Hepatocyte (in vitro differentiated cells): Measurements from ENCODE around the gene OTULINL. TPM values are rescaled to one million over a fixed set of nuclear protein-coding genes. Genes with fewer than 3 reads are reported as not detected.

Experiments
- DNase-seq: peaks from one replicate; pipeline ENCODE4 v3.0.0-alpha.2; 2016; ENCODE audit warnings: low spot score
- H2AFZ ChIP-seq: fragments of 200-600 bp; sonication (generic); 2 replicates; pipeline ENCODE4 v1.6.0; 2016; ENCODE audit warnings: antibody characterized with exemption, mild to moderate bottlenecking
- H3K27ac ChIP-seq: fragments of 200-600 bp; sonication (generic); 2 replicates; pipeline ENCODE4 v1.5.1; 2016; ENCODE audit warnings: mild to moderate bottlenecking
- H3K27me3 ChIP-seq: fragments of 200-600 bp; sonication (generic); 2 replicates; pipeline ENCODE4 v1.6.1; 2016
- H3K36me3 ChIP-seq: fragments of 200-600 bp; sonication (generic); replicated peaks from 2 replicates; pipeline ENCODE4 v1.5.1; 2016; ENCODE audit warnings: low read depth; ENCODE audit not compliant: insufficient read depth
- H3K4me1 ChIP-seq: fragments of 200-600 bp; sonication (generic); 2 replicates; pipeline ENCODE4 v1.5.1; 2016; ENCODE audit warnings: mild to moderate bottlenecking, moderate library complexity; ENCODE audit not compliant: insufficient read depth
- H3K4me2 ChIP-seq: fragments of 200-600 bp; sonication (generic); 2 replicates; pipeline ENCODE4 v1.6.0; 2016
- H3K4me3 ChIP-seq: fragments of 200-600 bp; sonication (generic); 2 replicates; pipeline ENCODE4 v1.5.1; 2016; ENCODE audit warnings: mild to moderate bottlenecking
- H3K79me2 ChIP-seq: fragments of 200-600 bp; sonication (generic); 2 replicates; pipeline ENCODE4 v1.6.0; 2017; ENCODE audit warnings: mild to moderate bottlenecking
- H3K9me2 ChIP-seq: fragments of 200-600 bp; sonication (generic); replicated peaks from 2 replicates; pipeline ENCODE4 v1.6.0; 2017; ENCODE audit warnings: mild to moderate bottlenecking; ENCODE audit not compliant: insufficient read depth
- H3K9me3 ChIP-seq: fragments of 200-600 bp; sonication (generic); 2 replicates; pipeline ENCODE4 v1.5.1; 2016; ENCODE audit warnings: low read depth, mild to moderate bottlenecking
- H4K20me1 ChIP-seq: fragments of 200-600 bp; sonication (generic); 2 replicates; pipeline ENCODE4 v1.6.0; 2016; ENCODE audit warnings: mild to moderate bottlenecking; ENCODE audit not compliant: insufficient read depth, poor library complexity, severe bottlenecking
- EZH2 ChIP-seq: fragments of 200-600 bp; sonication (generic); IDR thresholded peaks from 2 replicates; pipeline ENCODE4 v1.6.1; 2016; ENCODE audit warnings: antibody characterized with exemption, mild to moderate bottlenecking, borderline replicate concordance
- EZH2phosphoT487 ChIP-seq: fragments of 200-600 bp; sonication (generic); IDR thresholded peaks from one replicate; pipeline ENCODE4 v1.6.1; 2018; ENCODE audit warnings: antibody characterized with exemption, mild to moderate bottlenecking, low read depth, moderate library complexity; ENCODE audit not compliant: unreplicated experiment, severe bottlenecking
- WGBS: methylation state at CpG from one replicate; pipeline ENCODE4 v1.1.6; 2016; ENCODE audit warnings: low lambda C conversion rate; ENCODE audit errors: missing lambda C conversion rate; 5-methylcytosine and 5-hydroxymethylcytosine counted together
- polyA plus RNA-seq: library from polyadenylated mRNA; unstranded; fragments of >200 nt; fragmentation: Nextera tagmentation; extraction: Ambion mirVana; gene quantifications from 2 replicates; pipeline ENCODE4 v1.2.1, GENCODE V29; 2016
- total RNA-seq: library from RNA; depleted of rRNA; stranded (reverse); fragments of >200 nt; gene quantifications from 2 replicates; pipeline ENCODE4 v1.2.3, GENCODE V29; 2014
- TF ChIP-seq, protein P1 (sequence below): fragments of 200-600 bp; sonication (generic); IDR thresholded peaks from 2 replicates; pipeline ENCODE4 v1.5.1; 2016; ENCODE audit warnings: antibody characterized with exemption, mild to moderate bottlenecking; ENCODE audit not compliant: poor library complexity

Gene OTULINL
- total and polyA plus RNA-seq, 2 experiments from 2014 or later, result 25.4 to 35.4 TPM

DNA sequence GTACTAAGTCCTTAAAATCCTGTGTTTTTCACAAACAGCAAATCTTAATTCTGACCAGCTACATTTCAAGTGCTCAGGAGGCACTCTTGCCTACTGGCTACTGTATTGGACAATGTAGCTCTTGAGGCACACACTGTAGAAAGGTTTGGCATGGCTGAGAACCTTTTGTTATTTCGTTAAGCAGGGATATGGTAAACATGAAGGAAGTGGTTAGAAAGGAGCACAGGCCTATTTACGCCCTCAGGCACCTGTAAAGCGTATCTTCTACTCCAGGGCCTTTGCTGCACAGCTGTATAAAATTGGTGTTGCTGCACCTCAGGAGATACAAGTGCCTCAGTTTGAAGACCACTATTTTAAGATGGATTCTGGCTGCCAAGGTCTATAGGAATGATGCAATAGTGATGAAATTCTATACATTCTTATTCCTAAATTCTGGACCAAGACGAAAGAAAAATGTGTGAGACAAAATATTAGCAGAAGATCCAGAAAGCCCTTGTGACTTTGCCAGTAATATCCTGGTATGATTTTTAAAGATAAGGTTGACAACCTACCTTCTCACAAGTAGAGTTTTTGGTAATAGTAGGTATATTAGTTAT lies 73.7 kb downstream of the OTULINL start:
- Histone ChIP-seq H3K9me2 (no peaks in the 10 kb centered on the region), H3K27ac (no peak overlapping the region), H3K4me1 (no peaks in the 10 kb centered on the region), H3K4me2 (no peak overlapping the region), H3K27me3 (peaks cover 8% of the 10 kb centered on the region), H2AFZ (no peak overlapping the region), H3K4me3 (no peak overlapping the region), H4K20me1 (no peaks in the 10 kb centered on the region), H3K36me3 (no peaks in the 10 kb centered on the region), H3K79me2 (no peaks in the 10 kb centered on the region), H3K9me3 (no peaks in the 10 kb centered on the region)
- DNase-seq, result no peak
- WGBS, result 60% methylated on average over 4 of the region's 4 CpGs
- no peak for TF ChIP-seq EZH2phosphoT487
- no peak for TF ChIP-seq EZH2
- TF ChIP-seq, protein P1, sequence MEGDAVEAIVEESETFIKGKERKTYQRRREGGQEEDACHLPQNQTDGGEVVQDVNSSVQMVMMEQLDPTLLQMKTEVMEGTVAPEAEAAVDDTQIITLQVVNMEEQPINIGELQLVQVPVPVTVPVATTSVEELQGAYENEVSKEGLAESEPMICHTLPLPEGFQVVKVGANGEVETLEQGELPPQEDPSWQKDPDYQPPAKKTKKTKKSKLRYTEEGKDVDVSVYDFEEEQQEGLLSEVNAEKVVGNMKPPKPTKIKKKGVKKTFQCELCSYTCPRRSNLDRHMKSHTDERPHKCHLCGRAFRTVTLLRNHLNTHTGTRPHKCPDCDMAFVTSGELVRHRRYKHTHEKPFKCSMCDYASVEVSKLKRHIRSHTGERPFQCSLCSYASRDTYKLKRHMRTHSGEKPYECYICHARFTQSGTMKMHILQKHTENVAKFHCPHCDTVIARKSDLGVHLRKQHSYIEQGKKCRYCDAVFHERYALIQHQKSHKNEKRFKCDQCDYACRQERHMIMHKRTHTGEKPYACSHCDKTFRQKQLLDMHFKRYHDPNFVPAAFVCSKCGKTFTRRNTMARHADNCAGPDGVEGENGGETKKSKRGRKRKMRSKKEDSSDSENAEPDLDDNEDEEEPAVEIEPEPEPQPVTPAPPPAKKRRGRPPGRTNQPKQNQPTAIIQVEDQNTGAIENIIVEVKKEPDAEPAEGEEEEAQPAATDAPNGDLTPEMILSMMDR, result no peak

DNA sequence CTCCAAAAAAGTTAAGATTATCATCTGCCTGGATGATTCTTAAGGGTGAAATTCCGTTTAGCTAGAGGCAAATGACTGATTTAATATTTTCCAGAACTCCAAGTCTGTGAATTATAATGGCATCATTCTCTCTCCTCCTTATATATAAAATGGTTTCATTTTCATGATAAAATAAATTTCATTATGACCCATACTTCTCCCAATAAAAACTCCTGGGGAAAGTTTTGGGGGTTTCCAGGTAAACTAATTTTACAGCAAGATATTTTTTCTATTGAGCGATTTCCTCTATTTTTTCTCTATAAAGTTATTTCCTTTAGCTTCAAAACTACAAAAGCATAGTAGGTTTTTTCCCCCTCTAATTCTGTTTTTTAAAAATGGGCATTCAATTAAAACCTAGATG lies 75.3 kb downstream of the OTULINL start:
- no peak for TF ChIP-seq EZH2phosphoT487
- TF ChIP-seq, protein P1, result no peak
- TF ChIP-seq EZH2, result no peak
- no peaks in the 10 kb centered on the region for H3K9me3 ChIP-seq
- peaks cover 5% of the 10 kb centered on the region for H3K27me3 ChIP-seq
- DNase-seq, result no peak
- no peak overlapping the region for H3K27ac ChIP-seq
- no peak overlapping the region for H3K4me3 ChIP-seq
- H3K36me3 ChIP-seq, result no peaks in the 10 kb centered on the region
- H3K4me2 ChIP-seq, result no peak overlapping the region
- no peaks in the 10 kb centered on the region for H3K4me1 ChIP-seq
- 51% methylated on average over 2 of the region's 2 CpGs for WGBS
- no peak overlapping the region for H2AFZ ChIP-seq
- H3K79me2 ChIP-seq, result no peaks in the 10 kb centered on the region
- H3K9me2 ChIP-seq, result no peaks in the 10 kb centered on the region
- no peaks in the 10 kb centered on the region for H4K20me1 ChIP-seq

DNA sequence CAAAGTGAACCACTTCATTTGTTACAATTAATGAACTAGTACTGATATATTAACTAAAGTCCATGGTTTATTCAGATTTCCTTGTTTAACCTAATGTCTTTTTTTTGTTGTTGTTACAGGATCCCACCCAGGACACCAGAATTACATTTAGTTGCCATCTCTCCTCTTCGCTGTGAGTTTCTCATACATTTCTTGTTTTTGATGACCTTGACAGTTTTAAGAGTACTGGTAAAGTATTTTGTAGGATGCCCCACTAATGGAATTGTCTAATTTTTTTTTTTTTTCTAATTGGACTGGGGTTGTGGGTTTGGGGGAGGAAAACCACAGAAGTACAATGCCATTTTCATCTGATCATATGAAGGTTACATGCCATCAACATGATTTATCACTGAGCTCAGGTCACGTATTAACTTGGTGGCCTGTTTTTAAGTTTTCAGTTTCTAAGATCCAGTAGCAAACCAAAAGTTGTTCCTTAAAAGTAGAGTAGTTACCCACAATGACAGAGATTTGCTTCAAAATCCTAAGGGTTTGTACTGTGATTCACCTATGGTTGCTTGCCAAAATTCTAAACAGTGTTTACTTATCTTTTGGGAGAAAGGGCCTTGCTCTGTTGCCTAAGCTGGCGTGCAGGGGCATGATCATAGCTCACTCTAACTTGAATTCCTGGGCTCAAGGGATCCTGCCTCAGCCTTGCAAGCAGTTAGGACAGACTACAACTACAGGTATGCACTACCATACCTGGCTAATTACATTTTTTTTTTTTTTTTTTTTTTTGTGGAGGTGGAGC lies 78.4 kb downstream of the OTULINL start:
- no peaks in the 10 kb centered on the region for H3K4me1 ChIP-seq
- H3K4me2 ChIP-seq, result no peak overlapping the region
- H3K79me2 ChIP-seq, result peaks cover 9% of the 10 kb centered on the region
- H3K27ac ChIP-seq, result no peak overlapping the region
- no peaks in the 10 kb centered on the region for H3K27me3 ChIP-seq
- H3K36me3 ChIP-seq, result no peaks in the 10 kb centered on the region
- DNase-seq, result no peak
- TF ChIP-seq EZH2phosphoT487, result no peak
- TF ChIP-seq EZH2, result no peak
- TF ChIP-seq, protein P1, result no peak
- no peaks in the 10 kb centered on the region for H4K20me1 ChIP-seq
- no peak overlapping the region for H3K4me3 ChIP-seq
- no peak overlapping the region for H2AFZ ChIP-seq
- 88% methylated on average over 3 of the region's 3 CpGs for WGBS
- H3K9me2 ChIP-seq, result no peaks in the 10 kb centered on the region
- no peaks in the 10 kb centered on the region for H3K9me3 ChIP-seq
